LNCaP clone FGC (cell line): Measurements from ENCODE around the gene TTLL8.

Experiments
- DNase-seq: peaks from one replicate; pipeline ENCODE4 v3.0.0-alpha.2; 2011; ENCODE audit warnings: low read depth
- H3K4me3 ChIP-seq: 2 replicates; pipeline ENCODE4 v1.5.1; 2011; ENCODE audit warnings: mild to moderate bottlenecking, low read depth, low read length, control low read depth
- TF ChIP-seq, protein P1 (sequence below): IDR thresholded peaks from 2 replicates; pipeline ENCODE4 v1.5.1; 2012; ENCODE audit warnings: mild to moderate bottlenecking; ENCODE audit not compliant: control insufficient read depth, insufficient read depth; ENCODE audit errors: extremely low read depth

TTLL8 gene

DNA sequence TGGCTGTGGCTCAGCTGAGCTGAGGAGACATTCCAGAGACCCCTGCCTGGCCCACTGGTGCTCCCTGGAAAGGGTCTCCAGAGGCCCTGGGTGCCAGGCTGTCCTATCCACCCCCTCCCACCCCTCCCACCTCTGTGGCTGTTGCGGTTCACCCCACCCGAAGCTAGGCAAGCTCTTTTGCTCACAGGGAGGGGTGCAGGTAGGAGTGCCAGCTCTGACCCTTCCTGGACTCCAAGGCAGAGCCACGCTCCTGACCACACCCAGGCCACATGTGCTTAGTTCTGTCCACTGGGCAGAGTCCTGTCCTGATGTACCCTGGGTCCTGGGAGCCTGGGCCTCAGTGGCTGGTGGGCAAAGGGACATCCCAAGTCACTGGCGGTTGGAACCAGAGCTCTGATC lies 62.0 kb downstream of the TTLL8 start:
- H3K4me3 ChIP-seq, result no peak overlapping the region
- DNase-seq, result no peak
- TF ChIP-seq, protein P1, sequence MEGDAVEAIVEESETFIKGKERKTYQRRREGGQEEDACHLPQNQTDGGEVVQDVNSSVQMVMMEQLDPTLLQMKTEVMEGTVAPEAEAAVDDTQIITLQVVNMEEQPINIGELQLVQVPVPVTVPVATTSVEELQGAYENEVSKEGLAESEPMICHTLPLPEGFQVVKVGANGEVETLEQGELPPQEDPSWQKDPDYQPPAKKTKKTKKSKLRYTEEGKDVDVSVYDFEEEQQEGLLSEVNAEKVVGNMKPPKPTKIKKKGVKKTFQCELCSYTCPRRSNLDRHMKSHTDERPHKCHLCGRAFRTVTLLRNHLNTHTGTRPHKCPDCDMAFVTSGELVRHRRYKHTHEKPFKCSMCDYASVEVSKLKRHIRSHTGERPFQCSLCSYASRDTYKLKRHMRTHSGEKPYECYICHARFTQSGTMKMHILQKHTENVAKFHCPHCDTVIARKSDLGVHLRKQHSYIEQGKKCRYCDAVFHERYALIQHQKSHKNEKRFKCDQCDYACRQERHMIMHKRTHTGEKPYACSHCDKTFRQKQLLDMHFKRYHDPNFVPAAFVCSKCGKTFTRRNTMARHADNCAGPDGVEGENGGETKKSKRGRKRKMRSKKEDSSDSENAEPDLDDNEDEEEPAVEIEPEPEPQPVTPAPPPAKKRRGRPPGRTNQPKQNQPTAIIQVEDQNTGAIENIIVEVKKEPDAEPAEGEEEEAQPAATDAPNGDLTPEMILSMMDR, result no peak

DNA sequence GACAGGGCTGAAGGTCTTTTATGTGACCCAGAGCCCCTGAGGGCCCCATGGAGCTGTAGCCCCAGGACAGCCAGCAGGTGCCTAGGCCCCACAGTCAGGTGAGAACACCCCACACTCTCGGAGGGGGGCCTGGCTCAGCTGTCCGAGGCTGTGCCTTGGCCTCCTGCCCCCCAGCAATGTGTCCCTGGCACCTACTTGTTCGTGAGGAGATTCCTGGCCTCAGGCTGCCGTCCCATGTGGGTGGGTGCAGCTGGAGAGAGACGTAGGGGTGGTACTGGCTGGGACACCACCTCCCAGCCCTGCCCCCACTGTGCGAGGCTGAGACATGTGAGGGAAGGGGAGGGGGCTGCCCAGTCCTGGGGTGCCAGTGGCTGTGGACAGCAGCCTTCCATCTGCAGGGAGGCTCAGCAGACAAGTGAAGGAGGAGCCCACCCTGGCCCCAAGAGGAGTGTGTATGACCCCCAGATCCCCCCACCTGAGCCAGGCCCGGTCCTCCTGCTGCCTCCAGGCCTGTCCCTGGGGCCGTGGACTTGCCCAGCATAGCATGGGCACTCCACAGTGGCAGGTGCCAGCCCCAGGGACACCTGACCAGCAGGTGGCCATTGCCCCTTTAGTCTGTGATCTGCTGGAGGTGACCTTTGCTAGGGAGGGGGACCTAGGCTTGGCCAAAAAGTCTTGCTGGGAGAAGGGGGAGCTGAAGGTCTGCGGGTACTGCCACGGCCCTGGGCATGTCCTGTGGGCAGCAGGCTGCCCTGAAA lies 62.6 kb downstream of the TTLL8 start:
- TF ChIP-seq, protein P1, result no peak

GRCh38 chr22:49995041-49995360 lies 63.1 kb downstream of the TTLL8 start:
- no peak overlapping the region for H3K4me3 ChIP-seq
- no peak for DNase-seq
- TF ChIP-seq, protein P1, result no peak

More for the DNA sequence above, 62.6 kb downstream of the TTLL8 start:
- H3K4me3 ChIP-seq, result no peak overlapping the region
- DNase-seq, result no peak

GRCh38 chr22:49994361-49995040 lies 63.6 kb downstream of the TTLL8 start:
- DNase-seq, result no peak
- TF ChIP-seq, protein P1, result no peak
- no peak overlapping the region for H3K4me3 ChIP-seq

DNA sequence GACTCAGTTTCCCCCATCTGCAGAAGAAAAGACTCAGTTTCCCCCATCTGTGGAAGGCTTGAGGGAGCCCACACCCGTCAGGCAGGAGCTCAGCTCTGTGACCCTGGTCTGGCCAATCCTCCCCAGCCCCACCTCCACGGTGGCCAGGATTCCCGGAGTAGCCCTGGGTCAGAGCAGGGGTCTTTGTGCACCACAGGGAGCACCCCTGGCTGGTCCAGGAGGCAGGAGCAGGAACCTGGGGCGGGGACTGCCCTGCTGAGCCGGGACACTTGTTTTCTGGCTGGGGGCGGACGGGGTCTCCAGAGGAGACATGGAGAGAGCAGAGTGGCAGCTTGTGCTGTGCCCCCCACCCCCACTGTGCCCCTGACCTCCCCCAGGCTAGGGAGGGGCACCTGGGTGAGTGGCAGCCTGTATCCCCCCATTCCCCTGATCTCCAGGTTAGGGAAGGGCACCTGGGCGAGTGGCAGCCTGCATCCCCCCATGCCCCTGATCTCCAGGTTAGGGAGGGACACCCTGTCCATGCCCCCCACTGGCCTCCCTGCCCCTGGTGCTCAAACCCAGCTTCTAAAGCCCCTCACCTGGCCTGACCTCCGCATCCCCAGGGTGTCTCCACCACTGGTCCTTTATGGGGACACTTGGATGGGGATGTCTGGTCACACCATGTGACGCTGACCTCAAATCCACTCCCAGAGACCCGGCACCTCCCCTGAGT lies 64.3 kb downstream of the TTLL8 start:
- no peak for DNase-seq
- TF ChIP-seq, protein P1, result no peak
- no peak overlapping the region for H3K4me3 ChIP-seq

DNA sequence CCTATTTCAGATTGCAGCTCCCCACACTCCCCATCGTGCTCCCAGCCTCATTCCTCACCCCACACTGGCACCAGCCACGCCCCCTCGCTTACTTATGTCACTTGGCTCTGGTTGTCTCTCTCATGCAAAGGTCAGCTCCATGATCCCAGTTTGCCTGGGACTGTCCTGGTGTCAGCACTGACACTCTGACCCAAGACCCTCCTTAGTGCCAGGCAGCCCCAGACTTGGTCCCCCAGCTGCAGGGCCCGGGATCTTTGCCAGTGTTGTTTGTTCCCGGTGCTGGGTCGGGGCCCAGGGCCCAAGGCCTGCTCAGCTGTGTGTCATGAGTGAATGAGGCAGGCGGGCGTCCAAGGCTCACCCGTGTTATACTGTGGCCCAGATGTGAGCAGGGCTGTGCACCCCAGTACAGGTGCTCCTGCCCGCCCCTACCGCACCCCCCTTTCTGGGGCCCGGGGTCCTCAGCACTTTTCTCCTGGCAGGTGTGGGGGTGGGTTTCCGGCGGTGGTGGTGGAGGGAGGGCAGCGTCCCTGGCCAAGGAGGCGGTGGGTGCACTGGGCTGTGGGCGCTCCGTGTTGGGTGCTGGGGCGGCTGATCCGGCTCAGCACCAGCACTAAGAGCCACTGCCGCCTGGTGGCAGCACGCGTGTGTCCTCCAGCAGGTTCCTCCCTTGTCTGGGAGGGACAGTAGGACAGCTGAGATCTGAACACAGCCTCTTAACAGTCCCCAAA lies 65.0 kb downstream of the TTLL8 start:
- DNase-seq, result no peak

More for the DNA sequence above, 65.0 kb downstream of the TTLL8 start:
- TF ChIP-seq, protein P1, result peak; percentile 86
- H3K4me3 ChIP-seq, result no peak overlapping the region
